SK-N-SH treated with all-trans-retinoic acid at 6 μM for 48 hours (cell line): ENCODE measurements around the gene LMCD1.

ENCODE experiments used
- ATAC-seq: fragments of 200-7000 bp; cut with Tn5 transposase; 3 replicates; pipeline ENCODE4 v1.9.1; 2020; ENCODE audit warnings: mild to moderate bottlenecking, moderate library complexity
- ARNTL ChIP-seq: fragments of 450-650 bp; formaldehyde crosslinking; IDR thresholded peaks from 2 replicates; pipeline ENCODE4 v1.5.0; 2020; ENCODE audit warnings: low read depth, mild to moderate bottlenecking, moderate library complexity, borderline replicate concordance
- BACH2 ChIP-seq: fragments of 250-450 bp; sonication (Bioruptor Pico); IDR thresholded peaks from 2 replicates; pipeline ENCODE4 v1.9.0; 2021; ENCODE audit warnings: mild to moderate bottlenecking, borderline replicate concordance
- CREB5 ChIP-seq: fragments of 250-450 bp; sonication (Bioruptor Pico); IDR thresholded peaks from 2 replicates; pipeline ENCODE4 v1.5.1; 2020; ENCODE audit warnings: low read depth, mild to moderate bottlenecking, moderate library complexity
- CSDC2 ChIP-seq: fragments of 250-450 bp; sonication (Bioruptor Pico); IDR thresholded peaks from 2 replicates; pipeline ENCODE4 v1.5.0; 2020; ENCODE audit warnings: mild to moderate bottlenecking, moderate library complexity
- CSRNP3 ChIP-seq: fragments of 250-450 bp; sonication (Bioruptor Pico); IDR thresholded peaks from 2 replicates; pipeline ENCODE4 v1.5.1; 2021; ENCODE audit warnings: mild to moderate bottlenecking, moderate library complexity
- ESRRG ChIP-seq: fragments of 250-450 bp; sonication (Bioruptor Pico); IDR thresholded peaks from 2 replicates; pipeline ENCODE4 v1.6.1; 2021; ENCODE audit warnings: mild to moderate bottlenecking
- GLIS3 ChIP-seq: fragments of 250-450 bp; sonication (Bioruptor Pico); IDR thresholded peaks from 2 replicates; pipeline ENCODE4 v1.5.0; 2020; ENCODE audit warnings: mild to moderate bottlenecking, moderate library complexity
- ISL1 ChIP-seq: fragments of 250-450 bp; sonication (Bioruptor Pico); IDR thresholded peaks from 2 replicates; pipeline ENCODE4 v2.1.2; 2022; ENCODE audit warnings: mild to moderate bottlenecking, moderate library complexity
- OSR1 ChIP-seq: fragments of 250-450 bp; sonication (Bioruptor Pico); IDR thresholded peaks from 2 replicates; pipeline ENCODE4 v1.8.0; 2022; ENCODE audit warnings: moderate library complexity, mild to moderate bottlenecking, inconsistent platforms
- PATZ1 ChIP-seq: fragments of 250-450 bp; sonication (Bioruptor Pico); IDR thresholded peaks from 2 replicates; pipeline ENCODE4 v1.8.0; 2020; ENCODE audit warnings: mild to moderate bottlenecking, moderate library complexity, borderline replicate concordance
- RARB ChIP-seq: fragments of 250-450 bp; sonication (Bioruptor Pico); IDR thresholded peaks from 2 replicates; pipeline ENCODE4 v1.8.0; 2021; ENCODE audit warnings: mild to moderate bottlenecking, moderate library complexity
- SNAI2 ChIP-seq: fragments of 250-450 bp; sonication (Bioruptor Pico); IDR thresholded peaks from 2 replicates; pipeline ENCODE4 v1.5.0; 2020; ENCODE audit warnings: mild to moderate bottlenecking, moderate library complexity
- TOX ChIP-seq: fragments of 250-450 bp; sonication (Bioruptor Pico); IDR thresholded peaks from 2 replicates; pipeline ENCODE4 v1.8.0; 2021; ENCODE audit warnings: mild to moderate bottlenecking, moderate library complexity, borderline replicate concordance
- ZC3H10 ChIP-seq: fragments of 250-450 bp; sonication (Bioruptor Pico); IDR thresholded peaks from 2 replicates; pipeline ENCODE4 v1.5.1; 2021; ENCODE audit warnings: mild to moderate bottlenecking, moderate library complexity
- ZFP3 ChIP-seq: fragments of 250-450 bp; sonication (Bioruptor Pico); IDR thresholded peaks from 2 replicates; pipeline ENCODE4 v1.5.0; 2020; ENCODE audit warnings: mild to moderate bottlenecking, moderate library complexity
- ZNF565 ChIP-seq: fragments of 450-650 bp; formaldehyde crosslinking; conservative IDR thresholded peaks from 2 replicates; pipeline ENCODE4 v1.5.0; 2020; ENCODE audit warnings: low read depth, mild to moderate bottlenecking, moderate library complexity
- ZNF8 ChIP-seq: fragments of 450-650 bp; formaldehyde crosslinking; IDR thresholded peaks from 2 replicates; pipeline ENCODE4 v1.5.0; 2020; ENCODE audit warnings: mild to moderate bottlenecking, moderate library complexity
- TF ChIP-seq, protein P1 (sequence below): fragments of 250-450 bp; sonication (Bioruptor Pico); IDR thresholded peaks from 2 replicates; pipeline ENCODE4 v1.8.0; 2021; ENCODE audit warnings: low read depth, mild to moderate bottlenecking, moderate library complexity, borderline replicate concordance

The LMCD1 gene

GRCh38 chr3:8574670-8575322, 73.2 kb downstream of the LMCD1 start (continued):
- TF ChIP-seq CREB5: no peak
- TF ChIP-seq ARNTL (CRISPR knock-in tag): no peak
- TF ChIP-seq ISL1 (CRISPR knock-in tag): no peak
- TF ChIP-seq SNAI2 (CRISPR knock-in tag): no peak
- no peak for TF ChIP-seq ZFP3
- TF ChIP-seq GLIS3 (CRISPR knock-in tag): no peak
- no peak for TF ChIP-seq BACH2 (CRISPR knock-in tag)
- no peak for TF ChIP-seq TOX (CRISPR knock-in tag)
- TF ChIP-seq OSR1 (CRISPR knock-in tag): no peak
- no peak for TF ChIP-seq ZNF8 (CRISPR knock-in tag)
- no peak for TF ChIP-seq ESRRG (CRISPR knock-in tag)
- TF ChIP-seq RARB (CRISPR knock-in tag): no peak
- TF ChIP-seq, all 23 proteins: peak for 0

DNA sequence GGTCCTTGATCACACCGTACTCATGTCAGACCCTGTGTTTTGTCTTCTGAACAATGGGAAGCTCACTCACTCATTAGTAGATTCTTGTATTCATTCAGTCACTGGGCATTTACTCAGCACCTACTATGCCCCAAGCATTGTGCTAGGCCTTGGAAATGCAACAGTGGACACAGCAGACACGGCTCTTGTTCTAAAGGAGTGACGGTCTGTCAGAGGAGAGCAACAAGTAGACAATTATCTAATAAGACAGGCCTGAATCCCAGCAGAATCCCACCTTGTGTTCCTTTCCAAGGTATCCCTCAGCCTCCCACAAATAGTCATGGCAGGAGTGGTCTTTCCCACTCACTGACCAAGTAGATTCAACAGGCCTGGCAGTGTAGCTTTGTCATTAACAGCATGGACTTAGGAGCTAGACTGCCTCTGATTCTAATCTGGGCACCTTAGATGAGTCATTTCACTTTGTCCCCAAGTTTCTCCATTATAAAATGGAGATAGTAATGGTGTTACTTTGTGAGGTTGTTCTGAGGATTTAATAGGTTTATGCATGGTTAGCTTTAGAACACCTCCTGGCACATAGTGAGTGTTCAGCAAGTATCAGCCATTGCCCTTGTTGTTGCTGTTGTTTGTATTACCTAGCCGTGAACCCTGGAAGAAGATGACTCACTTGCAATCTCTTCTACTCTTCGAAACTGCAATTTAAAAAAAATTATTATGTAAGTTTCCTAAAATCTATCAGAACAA, 73.9 kb downstream of the LMCD1 start:
- ATAC-seq: no peak
- TF ChIP-seq CSRNP3 (no peak), ZFP3 (no peak), TOX (CRISPR knock-in tag) (no peak), ESRRG (CRISPR knock-in tag) (no peak), ZC3H10 (CRISPR knock-in tag) (no peak), ZNF565 (CRISPR knock-in tag) (no peak), ARNTL (CRISPR knock-in tag) (no peak), BACH2 (CRISPR knock-in tag) (no peak), ISL1 (CRISPR knock-in tag) (no peak), OSR1 (CRISPR knock-in tag) (no peak), GLIS3 (CRISPR knock-in tag) (no peak), PATZ1 (no peak), CREB5 (no peak)
- TF ChIP-seq, protein P1, sequence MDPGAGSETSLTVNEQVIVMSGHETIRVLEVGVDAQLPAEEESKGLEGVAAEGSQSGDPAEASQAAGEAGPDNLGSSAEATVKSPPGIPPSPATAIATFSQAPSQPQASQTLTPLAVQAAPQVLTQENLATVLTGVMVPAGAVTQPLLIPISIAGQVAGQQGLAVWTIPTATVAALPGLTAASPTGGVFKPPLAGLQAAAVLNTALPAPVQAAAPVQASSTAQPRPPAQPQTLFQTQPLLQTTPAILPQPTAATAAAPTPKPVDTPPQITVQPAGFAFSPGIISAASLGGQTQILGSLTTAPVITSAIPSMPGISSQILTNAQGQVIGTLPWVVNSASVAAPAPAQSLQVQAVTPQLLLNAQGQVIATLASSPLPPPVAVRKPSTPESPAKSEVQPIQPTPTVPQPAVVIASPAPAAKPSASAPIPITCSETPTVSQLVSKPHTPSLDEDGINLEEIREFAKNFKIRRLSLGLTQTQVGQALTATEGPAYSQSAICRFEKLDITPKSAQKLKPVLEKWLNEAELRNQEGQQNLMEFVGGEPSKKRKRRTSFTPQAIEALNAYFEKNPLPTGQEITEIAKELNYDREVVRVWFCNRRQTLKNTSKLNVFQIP: no peak
- TF ChIP-seq, all 23 proteins: peak for 0

GRCh38 chr3:8576436-8576835, 74.8 kb downstream of the LMCD1 start:
- TF ChIP-seq BACH2 (CRISPR knock-in tag) (no peak), ZC3H10 (CRISPR knock-in tag) (no peak), CSDC2 (CRISPR knock-in tag) (no peak), TOX (CRISPR knock-in tag) (no peak)
- no peak for ATAC-seq
